Stimulated activated CD8-positive, alpha-beta memory T cell treated with anti-CD3 and anti-CD28 coated beads, Interleukin-12 subunit alpha, Interleukin-12 subunit beta, amount 100 ng/mL, for 1 hour (primary cell): ENCODE results near the gene CAMKMT.

Experiments
- DNase-seq: peaks from one replicate; pipeline ENCODE4 v3.0.0-alpha.2; 2020; ENCODE audit warnings: low read depth

CAMKMT gene

DNA sequence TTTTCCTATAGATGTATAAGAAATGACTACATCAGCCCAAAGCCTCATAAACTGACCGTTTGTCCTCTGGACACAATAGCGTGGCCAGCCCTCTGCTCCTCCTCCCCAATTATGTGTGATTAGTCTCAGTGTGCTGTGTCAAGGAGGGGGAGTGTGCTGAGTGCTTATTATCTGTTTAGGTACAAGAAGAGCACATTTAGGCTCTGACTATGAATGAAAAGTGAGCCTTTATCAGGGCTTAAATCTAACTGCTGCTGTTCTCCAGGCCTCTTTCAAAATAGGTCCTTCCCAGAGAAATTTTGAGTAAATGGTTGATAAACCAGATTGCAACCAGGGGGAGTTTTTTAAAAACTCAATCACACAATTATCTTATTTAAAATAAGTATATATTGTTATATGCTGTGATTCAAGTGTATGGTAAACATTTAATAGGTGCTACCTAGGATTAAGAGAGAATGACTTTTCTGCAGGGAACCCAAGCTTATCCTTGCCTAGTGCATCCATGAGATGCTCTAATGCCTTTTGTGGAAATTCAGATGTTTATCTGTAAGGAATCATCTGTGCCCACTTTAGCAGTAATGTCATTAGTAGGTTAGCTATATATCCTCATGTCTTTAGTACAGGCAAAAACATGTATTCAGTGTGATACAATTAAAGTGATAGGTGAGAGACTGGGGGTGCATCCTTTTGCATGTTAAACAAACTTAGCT is 411.1 kb downstream of the CAMKMT start:
- no peak for DNase-seq

DNA sequence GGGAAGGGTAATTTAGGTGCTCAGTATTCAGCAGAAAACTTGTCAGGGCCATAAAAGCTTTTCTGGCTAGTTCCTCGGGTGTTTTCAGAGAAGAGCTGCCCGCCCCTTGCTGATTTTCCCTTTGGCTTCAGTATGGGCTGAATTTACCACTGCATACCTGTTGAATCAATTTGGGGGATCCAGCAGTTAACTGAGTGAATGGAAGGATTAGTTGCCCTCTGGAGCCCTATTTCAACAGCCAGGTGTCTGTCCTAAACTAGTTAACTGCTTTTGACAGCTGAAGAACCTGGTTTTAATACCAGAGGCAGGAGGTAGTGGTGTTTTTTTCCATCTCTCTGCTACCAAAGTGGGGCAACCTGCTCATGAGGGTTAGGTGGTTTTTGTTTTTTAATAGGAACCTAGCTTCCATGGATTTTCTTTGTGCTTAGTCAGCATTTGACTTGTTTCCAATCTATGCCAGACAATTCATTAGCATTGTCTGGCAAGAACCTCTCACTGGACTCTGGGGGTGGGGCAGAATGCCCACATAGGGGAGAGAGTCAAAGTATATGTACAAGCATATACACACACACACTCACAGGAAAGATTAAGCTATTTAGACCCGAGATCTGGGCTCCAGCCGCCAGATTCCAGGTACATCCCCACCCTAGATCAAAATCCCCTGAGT is 413.2 kb downstream of the CAMKMT start:
- no peak for DNase-seq

- no peak for DNase-seq
Observed at GRCh38 chr2:44777036-44777435, 415.3 kb downstream of the CAMKMT start.

GRCh38 chr2:44777537-44777936 is 415.8 kb downstream of the CAMKMT start:
- DNase-seq, result no peak

DNA sequence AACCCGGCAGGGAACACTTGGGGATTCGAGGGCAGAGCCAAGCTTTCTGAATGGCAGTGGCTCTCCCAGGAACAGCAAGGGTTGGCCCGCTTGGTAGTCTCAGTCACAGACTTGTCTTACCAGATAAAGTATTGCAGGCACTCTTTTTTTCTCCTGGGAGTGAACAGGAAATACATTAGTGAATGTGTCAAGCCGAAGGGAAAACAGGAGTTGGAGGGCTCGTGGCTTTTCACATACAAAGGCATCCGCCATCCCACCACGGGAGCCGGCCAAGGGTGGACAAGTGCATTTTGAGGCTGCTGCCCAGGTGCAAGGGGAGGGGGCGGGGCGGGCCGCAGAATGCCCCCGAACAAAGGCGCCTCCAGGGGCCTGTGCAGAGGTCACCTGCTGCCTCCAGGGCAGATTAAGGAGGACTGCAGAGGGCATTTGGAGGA is 416.5 kb downstream of the CAMKMT start:
- DNase-seq, result no peak

GRCh38 chr2:44778671-44779476 is 417.1 kb downstream of the CAMKMT start:
- no peak for DNase-seq

GRCh38 chr2:44779793-44780192 is 418.0 kb downstream of the CAMKMT start:
- no peak for DNase-seq

- DNase-seq, result no peak
Observed at GRCh38 chr2:44780406-44780805, 418.7 kb downstream of the CAMKMT start.

DNA sequence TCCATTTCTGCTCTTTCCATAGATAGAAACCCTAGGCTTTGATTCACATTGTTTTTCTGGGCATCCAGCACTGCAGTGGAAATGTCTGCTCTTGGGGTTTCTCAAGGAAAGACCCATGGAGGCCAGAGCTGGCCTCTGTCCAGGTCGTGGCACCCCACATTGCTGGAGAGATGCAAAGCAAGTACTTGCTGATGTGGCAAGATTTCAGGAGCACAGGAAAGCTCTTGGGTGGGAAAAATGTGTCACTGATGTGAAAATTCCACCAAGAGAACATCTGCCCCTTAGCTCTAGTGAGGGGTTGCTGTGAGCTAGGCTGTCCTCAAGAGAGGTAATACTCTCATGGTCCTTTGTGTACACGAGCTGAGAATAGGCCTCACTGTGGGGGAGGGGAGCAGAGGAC is 423.7 kb downstream of the CAMKMT start:
- DNase-seq, result no peak

DNA sequence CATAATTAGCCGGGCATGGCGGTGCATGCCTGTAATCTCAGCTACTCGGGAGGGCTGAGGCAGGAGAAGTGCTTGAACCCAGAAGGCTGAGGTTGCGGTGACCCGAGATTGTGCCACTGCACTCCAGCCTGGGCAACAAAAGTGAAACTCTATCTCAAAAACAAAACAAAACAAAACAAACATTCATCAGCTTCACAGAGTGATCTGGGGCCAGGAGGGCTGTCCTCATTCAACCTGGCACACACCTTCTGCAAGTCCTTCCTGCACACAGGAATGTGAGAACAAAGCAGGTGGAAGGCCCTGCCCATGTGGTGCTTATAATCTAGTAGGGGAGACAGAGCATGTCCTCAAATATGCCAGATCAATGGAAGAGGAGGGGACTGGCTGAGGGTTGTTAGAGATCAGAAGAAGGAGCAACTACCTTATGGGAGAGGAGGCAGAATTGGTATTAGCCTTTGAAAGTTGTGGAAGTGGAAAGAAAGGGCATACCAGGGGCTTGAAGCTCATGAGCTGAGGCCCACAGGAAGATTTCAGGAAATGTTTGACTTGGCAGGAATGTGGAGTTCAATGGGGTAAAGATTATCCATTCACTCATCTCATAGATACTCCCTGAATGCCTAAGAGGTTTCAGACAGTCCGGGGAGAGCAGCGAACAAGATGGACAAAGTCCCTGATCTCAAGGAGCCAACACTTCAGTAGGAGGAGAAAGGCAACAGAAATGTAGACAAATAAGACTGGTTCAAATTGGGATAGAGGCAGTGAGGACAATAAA is 424.5 kb downstream of the CAMKMT start:
- no peak for DNase-seq

GRCh38 chr2:44786817-44787214 is 425.1 kb downstream of the CAMKMT start:
- no peak for DNase-seq

DNA sequence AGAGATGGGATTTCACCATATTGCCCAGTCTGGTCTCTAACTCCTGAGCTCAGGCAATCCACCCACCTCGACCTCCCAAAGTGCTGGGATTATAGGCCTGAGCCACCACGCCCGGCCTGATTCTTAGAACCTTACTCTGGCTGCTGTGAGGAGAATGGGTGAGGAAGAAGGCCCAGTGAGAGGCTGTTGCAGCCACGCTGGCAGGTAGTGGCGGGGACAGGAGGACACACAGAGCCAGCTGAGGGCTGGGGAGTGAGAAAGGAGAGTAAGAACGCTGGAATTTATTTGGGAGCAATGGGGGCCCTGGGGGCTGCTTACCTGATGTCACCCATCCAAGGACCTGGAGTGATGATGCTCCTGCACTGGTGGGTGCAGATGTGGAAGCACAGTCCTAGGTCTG is 425.9 kb downstream of the CAMKMT start:
- no peak for DNase-seq

DNA sequence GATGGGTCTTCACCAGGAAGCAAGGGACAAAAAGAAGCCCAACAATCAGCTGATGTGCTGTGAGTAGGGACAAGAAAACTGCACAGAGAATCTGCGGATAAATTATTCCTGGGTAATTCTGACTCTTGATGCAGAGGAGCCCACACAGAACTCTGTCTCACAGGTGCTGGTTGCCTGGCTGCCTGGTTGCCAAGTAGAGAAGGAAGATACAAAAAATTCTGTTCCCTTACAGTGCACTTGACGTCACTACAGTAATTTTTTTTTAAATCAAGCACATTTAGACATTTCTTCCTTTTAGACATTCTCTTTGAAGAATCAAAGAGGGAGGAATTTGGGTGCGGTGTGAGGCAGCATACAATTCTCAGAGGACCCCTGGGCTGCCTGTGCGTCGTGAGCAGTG is 427.7 kb downstream of the CAMKMT start:
- no peak for DNase-seq

DNA sequence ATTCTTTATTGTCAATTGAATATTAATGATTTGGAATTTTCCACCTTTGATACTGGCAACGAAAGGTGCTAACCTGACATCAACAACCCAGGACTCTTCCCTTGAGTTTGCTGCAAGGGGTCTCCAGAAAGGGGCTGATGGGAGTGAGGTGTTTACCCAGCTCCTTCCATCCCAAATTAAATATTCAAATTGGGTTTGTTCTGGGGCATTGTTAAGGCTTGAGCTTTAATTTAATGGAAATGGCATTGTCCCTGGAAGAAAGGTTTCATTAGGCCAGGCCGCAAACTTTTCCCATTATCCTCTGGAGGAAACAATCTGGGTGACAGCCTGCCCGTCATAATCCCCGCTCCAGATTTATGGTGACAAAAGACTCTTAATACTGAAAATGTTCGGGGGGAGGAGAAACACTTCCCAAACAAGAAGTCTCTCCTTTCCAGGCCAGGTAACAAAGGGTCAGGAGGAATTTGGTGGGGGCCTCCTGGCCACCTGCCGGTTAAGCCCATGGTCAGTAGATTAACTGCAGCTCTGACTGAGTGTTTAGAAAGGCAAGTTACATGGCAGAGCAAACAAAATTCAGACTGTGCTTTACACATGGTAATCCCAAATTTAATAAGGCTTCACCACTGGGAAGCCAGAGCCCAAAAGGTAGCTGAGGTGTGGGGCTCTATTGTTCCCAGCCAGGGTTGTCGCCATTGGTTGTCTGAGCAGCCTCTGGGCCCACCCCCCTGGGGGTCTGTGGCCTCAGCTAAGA is 428.4 kb downstream of the CAMKMT start:
- no peak for DNase-seq

GRCh38 chr2:44793322-44793870 is 431.6 kb downstream of the CAMKMT start:
- no peak for DNase-seq

- DNase-seq, result no peak
Observed at GRCh38 chr2:44796771-44797170, 435.0 kb downstream of the CAMKMT start.

GRCh38 chr2:44798139-44798659 is 436.5 kb downstream of the CAMKMT start:
- no peak for DNase-seq

DNA sequence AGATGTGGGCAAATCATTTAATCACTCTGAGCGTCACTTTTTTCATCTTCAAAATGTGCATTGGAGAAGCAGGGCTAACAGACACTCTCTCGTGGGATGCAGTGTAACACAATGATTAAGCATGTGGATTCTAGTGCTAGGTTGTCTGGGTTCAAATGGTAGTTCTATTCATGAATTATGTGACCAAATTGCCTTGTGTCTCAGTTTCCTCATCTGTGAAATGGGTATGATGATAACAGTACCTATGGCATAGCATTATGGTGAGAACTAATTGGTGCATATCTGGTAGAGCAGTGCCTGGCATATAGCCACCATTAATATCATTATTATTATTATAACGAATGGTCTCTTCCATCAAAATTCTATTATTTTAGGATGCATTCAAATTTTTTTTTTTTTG is 437.4 kb downstream of the CAMKMT start:
- no peak for DNase-seq

- no peak for DNase-seq
Observed at GRCh38 chr2:44799754-44800153, 438.0 kb downstream of the CAMKMT start.

- no peak for DNase-seq
Observed at GRCh38 chr2:44801289-44801840, 439.6 kb downstream of the CAMKMT start.
